A549 (cell line): ENCODE data around the gene SERPINA6. TPM values are rescaled to one million over a fixed set of nuclear protein-coding genes. Genes with fewer than 3 reads are reported as not detected.

ENCODE experiments used
- ATAC-seq, 2 experiments: fragments of 200-7000 bp in 1 of 2; fragments of >200 bp in 1 of 2; cut with Nextera tagmentation in 1 of 2; cut with Tn5 transposase in 1 of 2; 3 replicates each; pipeline versions ENCODE4 v1.8.0 to v1.9.1; 2018 to 2020; ENCODE audit warnings: mild to moderate bottlenecking in 1 of 2, moderate library complexity in 1 of 2
- CTCF ChIA-PET: fragments of 300-600 bp; sonication (Branson Sonifier 250); formaldehyde crosslinking; extraction: SDS; loops from one replicate; lab custom pipeline; 2021; ENCODE audit warnings: antibody characterized with exemption, inconsistent platforms; lab: Yijun Ruan, JAX
- POLR2A ChIA-PET: fragments of 350-600 bp; formaldehyde crosslinking; extraction: SDS; loops from one replicate; lab custom pipeline; 2021; ENCODE audit warnings: antibody characterized with exemption, inconsistent platforms; lab: Yijun Ruan, JAX
- DNase-seq, 2 experiments: peaks; one replicate each; pipeline versions ENCODE4 v3.0.0 to v3.0.0-alpha.2; 2011 to 2016; ENCODE audit warnings: low read depth in 1 of 2, low spot score in 1 of 2
- FAIRE-seq: peaks from 2 replicates; lab custom pipeline; 2011; peaks lifted over from hg19 to GRCh38; lab: Jason Lieb, UNC
- H3K27ac ChIP-seq, 2 experiments: fragments of >200 bp; sonication (Bioruptor Twin); formaldehyde crosslinking; 3 replicates each; pipeline ENCODE4 v1.5.1; 2016 to 2017
- H3K4me1 ChIP-seq: fragments of >200 bp; sonication (Bioruptor Twin); formaldehyde crosslinking; 3 replicates; pipeline ENCODE4 v1.6.1; 2016
- H3K4me2 ChIP-seq: fragments of >200 bp; sonication (Bioruptor Twin); formaldehyde crosslinking; 3 replicates; pipeline ENCODE4 v1.6.1; 2016
- H3K4me3 ChIP-seq: fragments of >200 bp; sonication (Bioruptor Twin); formaldehyde crosslinking; 3 replicates; pipeline ENCODE4 v1.5.1; 2016
- H3K9me3 ChIP-seq: fragments of >200 bp; sonication (Bioruptor Twin); formaldehyde crosslinking; 3 replicates; pipeline ENCODE4 v1.6.1; 2016
- CBX2 ChIP-seq: fragments of 200-600 bp; sonication (generic); IDR thresholded peaks from 2 replicates; pipeline ENCODE4 v1.6.1; 2016; ENCODE audit warnings: low read depth, mild to moderate bottlenecking, borderline replicate concordance
- CEBPB ChIP-seq, 2 experiments: fragments of >200 bp in 1 of 2; sonication (Bioruptor Twin) in 1 of 2; formaldehyde crosslinking in 1 of 2; IDR thresholded peaks; 2 replicates each; pipeline ENCODE4 v1.6.1; 2012 to 2016
- CHD2 ChIP-seq: fragments of 150-350 bp; IDR thresholded peaks from 2 replicates; pipeline ENCODE4 v1.6.1; 2014; ENCODE audit warnings: low read length; ENCODE audit not compliant: partially characterized antibody
- CHD4 ChIP-seq: fragments of 200-600 bp; sonication (generic); IDR thresholded peaks from 2 replicates; pipeline ENCODE4 v1.6.1; 2016; ENCODE audit warnings: antibody characterized with exemption, mild to moderate bottlenecking, borderline replicate concordance
- EP300 ChIP-seq, 2 experiments: fragments of >200 bp; sonication (Bioruptor Twin); formaldehyde crosslinking; IDR thresholded peaks; 2 replicates in 1 of 2; 3 replicates in 1 of 2; pipeline ENCODE4 v1.6.1; 2016 to 2017
- HEYL ChIP-seq: fragments of 250-450 bp; sonication (Bioruptor Pico); IDR thresholded peaks from 2 replicates; pipeline ENCODE4 v1.8.0; 2021; ENCODE audit warnings: mild to moderate bottlenecking, moderate library complexity
- HOXA7 ChIP-seq: fragments of 250-450 bp; sonication (Bioruptor Pico); IDR thresholded peaks from 2 replicates; pipeline ENCODE4 v1.5.0; 2020; ENCODE audit warnings: mild to moderate bottlenecking, moderate library complexity
- HOXB13 ChIP-seq: fragments of 250-450 bp; sonication (Bioruptor Pico); IDR thresholded peaks from 2 replicates; pipeline ENCODE4 v1.5.0; 2020; ENCODE audit warnings: low read depth, mild to moderate bottlenecking, moderate library complexity
- HOXB5 ChIP-seq: fragments of 250-450 bp; sonication (Bioruptor Pico); IDR thresholded peaks from 2 replicates; pipeline ENCODE4 v1.5.0; 2020; ENCODE audit warnings: mild to moderate bottlenecking, moderate library complexity
- MAFK ChIP-seq: fragments of 450-650 bp; IDR thresholded peaks from 2 replicates; pipeline ENCODE4 v1.6.1; 2014; ENCODE audit not compliant: partially characterized antibody
- MYC ChIP-seq: IDR thresholded peaks from 2 replicates; pipeline ENCODE4 v1.6.1; 2012; ENCODE audit warnings: mild to moderate bottlenecking, inconsistent platforms, low read length, improper control_type of control experiment, borderline replicate concordance
- NFE2L2 ChIP-seq: fragments of 150-350 bp; conservative IDR thresholded peaks from 2 replicates; pipeline ENCODE4 v1.6.1; 2014; ENCODE audit warnings: low read length
- NPAS2 ChIP-seq: fragments of 250-450 bp; sonication (Bioruptor Pico); IDR thresholded peaks from 2 replicates; pipeline ENCODE4 v1.8.0; 2022; ENCODE audit warnings: mild to moderate bottlenecking, moderate library complexity, borderline replicate concordance
- NR3C1 ChIP-seq: fragments of >200 bp; sonication (Bioruptor Twin); formaldehyde crosslinking; IDR thresholded peaks from 3 replicates; pipeline ENCODE4 v1.6.1; 2017
- PHF8 ChIP-seq: fragments of 200-600 bp; sonication (generic); IDR thresholded peaks from 2 replicates; pipeline ENCODE4 v1.6.1; 2016; ENCODE audit warnings: low read depth, mild to moderate bottlenecking, antibody characterized with exemption, moderate library complexity, borderline replicate concordance
- POLR2A ChIP-seq: IDR thresholded peaks from 2 replicates; pipeline ENCODE4 v1.6.1; 2012; ENCODE audit warnings: mild to moderate bottlenecking, low read length
- RAD21 ChIP-seq, 2 experiments: fragments of >200 bp in 1 of 2; sonication (Bioruptor Twin) in 1 of 2; formaldehyde crosslinking in 1 of 2; IDR thresholded peaks in 1 of 2; conservative IDR thresholded peaks in 1 of 2; 2 replicates in 1 of 2; 3 replicates in 1 of 2; pipeline ENCODE4 v1.6.1; 2012 to 2018; ENCODE audit warnings: inconsistent platforms in 1 of 2
- RCOR1 ChIP-seq: fragments of 150-350 bp; IDR thresholded peaks from 2 replicates; pipeline ENCODE4 v1.6.1; 2014; ENCODE audit warnings: antibody characterized with exemption, low read length, low read depth
- RFX5 ChIP-seq: fragments of 450-650 bp; IDR thresholded peaks from 2 replicates; pipeline ENCODE4 v1.7.1; 2014; ENCODE audit warnings: antibody characterized with exemption, mild to moderate bottlenecking, moderate library complexity
- TFCP2L1 ChIP-seq: fragments of 250-450 bp; sonication (Bioruptor Pico); IDR thresholded peaks from 2 replicates; pipeline ENCODE4 v1.5.0; 2021; ENCODE audit warnings: mild to moderate bottlenecking
- TP53 ChIP-seq: fragments of 250-450 bp; sonication (Bioruptor Pico); IDR thresholded peaks from 2 replicates; pipeline ENCODE4 v1.5.0; 2021; ENCODE audit warnings: mild to moderate bottlenecking, moderate library complexity
- ZC3H11A ChIP-seq: fragments of 450-650 bp; IDR thresholded peaks from 2 replicates; pipeline ENCODE4 v1.6.1; 2014; ENCODE audit warnings: antibody characterized with exemption, mild to moderate bottlenecking
- ZNF302 ChIP-seq: fragments of 250-450 bp; sonication (Bioruptor Pico); IDR thresholded peaks from 2 replicates; pipeline ENCODE4 v1.9.0; 2021; ENCODE audit warnings: inconsistent platforms, mild to moderate bottlenecking, moderate library complexity
- ZSCAN20 ChIP-seq: fragments of 250-450 bp; sonication (Bioruptor Pico); IDR thresholded peaks from 2 replicates; pipeline ENCODE4 v1.8.0; 2022; ENCODE audit warnings: mild to moderate bottlenecking, moderate library complexity
- WGBS: methylation state at CpG from one replicate; pipeline ENCODE4 v1.1.6; 2017; ENCODE audit errors: missing lambda C conversion rate; 5-methylcytosine and 5-hydroxymethylcytosine counted together
- polyA plus RNA-seq, 4 experiments: library from polyadenylated mRNA; depleted of rRNA in 3 of 4; stranded (reverse); fragments of >200 nt; fragmentation: RNase III in 1 of 4; extraction: RNeasy Plus Mini Kit Qiagen cat#74134 plus additional on column Dnase treatment in 1 of 4; gene quantifications; 2 replicates in 3 of 4; 3 replicates in 1 of 4; pipeline ENCODE4 v1.2.3, GENCODE V29; 2011 to 2017
- TF ChIP-seq, protein P1 (sequence below): fragments of 200-600 bp; sonication (generic); IDR thresholded peaks from 2 replicates; pipeline ENCODE4 v1.6.1; 2016; ENCODE audit warnings: antibody characterized with exemption, mild to moderate bottlenecking, moderate library complexity
- TF ChIP-seq, protein P2 (sequence below): IDR thresholded peaks from 2 replicates; pipeline ENCODE4 v1.6.1; 2012
- TF ChIP-seq, protein P3 (sequence below): IDR thresholded peaks from 2 replicates; pipeline ENCODE4 v1.6.1; 2012

Gene SERPINA6
- polyA plus RNA-seq, 2 of the 4 experiments (the other 2 are of a cell fraction), result 0.43 to 1.8 TPM

DNA sequence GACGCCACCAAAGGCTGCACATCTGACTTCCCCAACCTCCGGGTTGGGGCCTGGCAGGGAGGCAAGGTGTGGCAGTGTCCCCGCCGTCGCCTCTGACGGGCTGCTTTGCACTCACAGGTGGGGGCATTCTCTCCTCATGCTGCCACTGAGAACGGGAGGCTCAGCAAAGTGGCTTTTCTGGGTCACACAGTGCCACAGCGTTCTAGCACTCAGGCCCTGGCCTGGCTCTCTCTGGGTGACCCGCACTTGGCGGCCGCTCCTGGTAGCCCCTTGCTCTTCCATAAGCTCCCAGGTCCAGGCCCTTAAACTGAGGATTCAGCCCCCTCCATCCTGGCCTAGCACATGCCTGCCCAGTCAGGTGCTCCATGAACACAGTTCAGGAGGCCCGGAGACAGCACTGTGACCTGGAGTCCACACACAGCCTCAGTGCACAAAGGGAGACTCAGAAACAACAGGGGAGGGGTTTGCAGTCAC is 40.1 kb upstream of the SERPINA6 start:
- no peak overlapping the region for H3K4me2 ChIP-seq
- TF ChIP-seq NPAS2 (CRISPR knock-in tag) (no peak), TFCP2L1 (CRISPR knock-in tag) (no peak), HOXA7 (CRISPR knock-in tag) (no peak), EP300 (IDR thresholded peaks at IDR 0.05) (no peak), POLR2A (no peak), NR3C1 (no peak), PHF8 (no peak), HOXB5 (CRISPR knock-in tag) (no peak), RAD21 (conservative IDR thresholded peaks at IDR 0.05 in 1 of 2, IDR thresholded peaks at IDR 0.05 in 1 of 2) (no peak), CEBPB (IDR thresholded peaks at IDR 0.05) (no peak), CHD4 (no peak), TP53 (no peak), ZC3H11A (no peak), MYC (no peak), HOXB13 (no peak)
- TF ChIP-seq, protein P1, sequence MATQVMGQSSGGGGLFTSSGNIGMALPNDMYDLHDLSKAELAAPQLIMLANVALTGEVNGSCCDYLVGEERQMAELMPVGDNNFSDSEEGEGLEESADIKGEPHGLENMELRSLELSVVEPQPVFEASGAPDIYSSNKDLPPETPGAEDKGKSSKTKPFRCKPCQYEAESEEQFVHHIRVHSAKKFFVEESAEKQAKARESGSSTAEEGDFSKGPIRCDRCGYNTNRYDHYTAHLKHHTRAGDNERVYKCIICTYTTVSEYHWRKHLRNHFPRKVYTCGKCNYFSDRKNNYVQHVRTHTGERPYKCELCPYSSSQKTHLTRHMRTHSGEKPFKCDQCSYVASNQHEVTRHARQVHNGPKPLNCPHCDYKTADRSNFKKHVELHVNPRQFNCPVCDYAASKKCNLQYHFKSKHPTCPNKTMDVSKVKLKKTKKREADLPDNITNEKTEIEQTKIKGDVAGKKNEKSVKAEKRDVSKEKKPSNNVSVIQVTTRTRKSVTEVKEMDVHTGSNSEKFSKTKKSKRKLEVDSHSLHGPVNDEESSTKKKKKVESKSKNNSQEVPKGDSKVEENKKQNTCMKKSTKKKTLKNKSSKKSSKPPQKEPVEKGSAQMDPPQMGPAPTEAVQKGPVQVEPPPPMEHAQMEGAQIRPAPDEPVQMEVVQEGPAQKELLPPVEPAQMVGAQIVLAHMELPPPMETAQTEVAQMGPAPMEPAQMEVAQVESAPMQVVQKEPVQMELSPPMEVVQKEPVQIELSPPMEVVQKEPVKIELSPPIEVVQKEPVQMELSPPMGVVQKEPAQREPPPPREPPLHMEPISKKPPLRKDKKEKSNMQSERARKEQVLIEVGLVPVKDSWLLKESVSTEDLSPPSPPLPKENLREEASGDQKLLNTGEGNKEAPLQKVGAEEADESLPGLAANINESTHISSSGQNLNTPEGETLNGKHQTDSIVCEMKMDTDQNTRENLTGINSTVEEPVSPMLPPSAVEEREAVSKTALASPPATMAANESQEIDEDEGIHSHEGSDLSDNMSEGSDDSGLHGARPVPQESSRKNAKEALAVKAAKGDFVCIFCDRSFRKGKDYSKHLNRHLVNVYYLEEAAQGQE, result no peak
- no peaks in the 10 kb centered on the region for H3K9me3 ChIP-seq
- FAIRE-seq, result no peak
- ChIA-PET POLR2A (no interaction called here), CTCF (no interaction called here)
- DNase-seq, result no peak
- no peaks in the 10 kb centered on the region for H3K4me1 ChIP-seq
- ATAC-seq, result no peak; a peak in 2 of 6 replicates
- H3K27ac ChIP-seq, result no peak overlapping the region
- 76% methylated on average over 10 of the region's 12 CpGs for WGBS
- no peak overlapping the region for H3K4me3 ChIP-seq

DNA sequence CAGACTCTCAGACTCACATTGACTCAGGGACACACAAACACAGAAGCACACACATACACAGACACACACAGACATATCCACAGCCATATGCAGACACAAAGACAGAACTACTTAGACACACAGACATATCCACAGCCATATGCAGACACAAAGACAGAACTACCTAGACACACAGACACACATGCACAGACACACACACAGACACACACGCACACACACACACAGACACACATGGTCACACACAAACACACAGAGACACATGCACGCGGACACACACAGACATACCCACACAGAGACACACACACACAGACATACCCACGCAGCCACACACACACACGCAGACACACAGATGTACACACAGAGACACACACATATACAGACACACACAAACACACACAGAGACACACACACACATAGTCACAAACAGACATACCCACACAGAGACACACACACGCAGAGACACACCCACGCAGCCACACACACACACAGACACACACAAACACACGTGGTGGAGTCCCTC is 39.5 kb upstream of the SERPINA6 start:
- Histone ChIP-seq H3K4me2 (no peak overlapping the region), H3K4me1 (no peaks in the 10 kb centered on the region), H3K27ac (no peak overlapping the region), H3K4me3 (no peak overlapping the region), H3K9me3 (no peaks in the 10 kb centered on the region)
- no peak for FAIRE-seq
- no peak for ATAC-seq
- 52% methylated on average over 6 of the region's 8 CpGs for WGBS
- TF ChIP-seq RFX5 (no peak), RCOR1 (no peak), POLR2A (no peak), CEBPB (IDR thresholded peaks at IDR 0.05) (no peak), ZSCAN20 (CRISPR knock-in tag) (no peak), CHD2 (no peak), ZNF302 (CRISPR knock-in tag) (no peak), HEYL (CRISPR knock-in tag) (no peak), CBX2 (no peak), NFE2L2 (no peak), MAFK (no peak), TP53 (no peak)
- TF ChIP-seq, protein P2, sequence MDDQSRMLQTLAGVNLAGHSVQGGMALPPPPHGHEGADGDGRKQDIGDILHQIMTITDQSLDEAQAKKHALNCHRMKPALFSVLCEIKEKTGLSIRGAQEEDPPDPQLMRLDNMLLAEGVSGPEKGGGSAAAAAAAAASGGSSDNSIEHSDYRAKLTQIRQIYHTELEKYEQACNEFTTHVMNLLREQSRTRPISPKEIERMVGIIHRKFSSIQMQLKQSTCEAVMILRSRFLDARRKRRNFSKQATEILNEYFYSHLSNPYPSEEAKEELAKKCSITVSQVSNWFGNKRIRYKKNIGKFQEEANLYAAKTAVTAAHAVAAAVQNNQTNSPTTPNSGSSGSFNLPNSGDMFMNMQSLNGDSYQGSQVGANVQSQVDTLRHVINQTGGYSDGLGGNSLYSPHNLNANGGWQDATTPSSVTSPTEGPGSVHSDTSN, result no peak
- TF ChIP-seq, protein P3, sequence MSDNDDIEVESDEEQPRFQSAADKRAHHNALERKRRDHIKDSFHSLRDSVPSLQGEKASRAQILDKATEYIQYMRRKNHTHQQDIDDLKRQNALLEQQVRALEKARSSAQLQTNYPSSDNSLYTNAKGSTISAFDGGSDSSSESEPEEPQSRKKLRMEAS, result no peak
- ChIA-PET CTCF (no interaction called here), POLR2A (no interaction called here)
- DNase-seq, result no peak
